ENCODE results near the gene TEX19.

DNA sequence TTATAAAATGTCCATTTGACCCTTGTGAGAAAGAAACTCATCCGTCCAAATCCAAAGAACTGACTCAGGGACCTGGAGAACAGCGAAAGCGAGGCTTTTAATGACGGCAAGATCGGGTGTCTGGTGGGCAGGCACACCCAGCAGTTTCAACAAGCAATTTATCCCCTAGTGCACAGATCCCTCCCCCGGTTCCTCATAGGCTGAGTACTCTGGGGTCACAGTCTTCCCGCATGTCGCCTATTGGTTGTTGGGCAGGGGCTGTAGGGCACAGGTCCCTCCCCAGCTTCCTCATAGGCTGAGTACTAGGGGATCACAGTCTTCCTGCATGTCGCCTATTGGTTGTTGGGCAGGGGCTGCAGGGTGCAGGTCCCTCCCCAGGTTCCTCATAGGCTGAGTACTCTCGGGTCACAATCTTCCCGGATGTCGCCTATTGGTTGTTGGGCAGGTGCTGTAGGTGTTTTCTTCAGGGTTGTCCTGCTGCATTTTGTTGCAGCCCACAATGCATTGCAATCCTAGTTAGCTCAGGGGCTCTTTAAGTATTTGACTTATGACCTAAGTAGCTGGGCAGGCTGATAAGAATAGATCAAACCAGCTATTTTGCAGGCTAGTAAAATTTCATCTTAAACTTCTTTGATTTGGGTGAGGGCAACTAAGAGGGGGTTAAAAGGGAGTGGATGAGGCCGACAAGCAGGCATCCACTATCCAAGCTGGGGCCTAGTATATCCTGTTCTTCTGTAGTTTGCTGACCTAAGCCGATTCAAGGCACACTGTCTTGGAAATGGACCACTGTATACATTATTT is 8.9 kb downstream of the TEX19 start:
- TF ChIP-seq EZH2 (IDR thresholded peaks at IDR 0.05; ENCODE audit: borderline replicate concordance, low read depth, low read length): no peak
- TF ChIP-seq, protein P1, sequence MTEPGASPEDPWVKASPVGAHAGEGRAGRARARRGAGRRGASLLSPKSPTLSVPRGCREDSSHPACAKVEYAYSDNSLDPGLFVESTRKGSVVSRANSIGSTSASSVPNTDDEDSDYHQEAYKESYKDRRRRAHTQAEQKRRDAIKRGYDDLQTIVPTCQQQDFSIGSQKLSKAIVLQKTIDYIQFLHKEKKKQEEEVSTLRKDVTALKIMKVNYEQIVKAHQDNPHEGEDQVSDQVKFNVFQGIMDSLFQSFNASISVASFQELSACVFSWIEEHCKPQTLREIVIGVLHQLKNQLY (CRISPR knock-in tag; conservative IDR thresholded peaks at IDR 0.05): no peak
- no peak for TF ChIP-seq ZNF124 (CRISPR knock-in tag; IDR thresholded peaks at IDR 0.05)
- TF ChIP-seq, protein P2, sequence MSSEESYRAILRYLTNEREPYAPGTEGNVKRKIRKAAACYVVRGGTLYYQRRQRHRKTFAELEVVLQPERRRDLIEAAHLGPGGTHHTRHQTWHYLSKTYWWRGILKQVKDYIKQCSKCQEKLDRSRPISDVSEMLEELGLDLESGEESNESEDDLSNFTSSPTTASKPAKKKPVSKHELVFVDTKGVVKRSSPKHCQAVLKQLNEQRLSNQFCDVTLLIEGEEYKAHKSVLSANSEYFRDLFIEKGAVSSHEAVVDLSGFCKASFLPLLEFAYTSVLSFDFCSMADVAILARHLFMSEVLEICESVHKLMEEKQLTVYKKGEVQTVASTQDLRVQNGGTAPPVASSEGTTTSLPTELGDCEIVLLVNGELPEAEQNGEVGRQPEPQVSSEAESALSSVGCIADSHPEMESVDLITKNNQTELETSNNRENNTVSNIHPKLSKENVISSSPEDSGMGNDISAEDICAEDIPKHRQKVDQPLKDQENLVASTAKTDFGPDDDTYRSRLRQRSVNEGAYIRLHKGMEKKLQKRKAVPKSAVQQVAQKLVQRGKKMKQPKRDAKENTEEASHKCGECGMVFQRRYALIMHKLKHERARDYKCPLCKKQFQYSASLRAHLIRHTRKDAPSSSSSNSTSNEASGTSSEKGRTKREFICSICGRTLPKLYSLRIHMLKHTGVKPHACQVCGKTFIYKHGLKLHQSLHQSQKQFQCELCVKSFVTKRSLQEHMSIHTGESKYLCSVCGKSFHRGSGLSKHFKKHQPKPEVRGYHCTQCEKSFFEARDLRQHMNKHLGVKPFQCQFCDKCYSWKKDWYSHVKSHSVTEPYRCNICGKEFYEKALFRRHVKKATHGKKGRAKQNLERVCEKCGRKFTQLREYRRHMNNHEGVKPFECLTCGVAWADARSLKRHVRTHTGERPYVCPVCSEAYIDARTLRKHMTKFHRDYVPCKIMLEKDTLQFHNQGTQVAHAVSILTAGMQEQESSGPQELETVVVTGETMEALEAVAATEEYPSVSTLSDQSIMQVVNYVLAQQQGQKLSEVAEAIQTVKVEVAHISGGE (CRISPR knock-in tag; IDR thresholded peaks at IDR 0.05): no peak
- no peak for TF ChIP-seq BRCA1 (IDR thresholded peaks at IDR 0.05)
- TF ChIP-seq BRCA1 (CRISPR knock-in tag; IDR thresholded peaks at IDR 0.05): no peak
- TF ChIP-seq SMARCA4 (IDR thresholded peaks at IDR 0.05): no peak
